ENCODE data around the gene FRG1.
"Not testable (repeated sequence)": the region's sequence is repeated elsewhere in the genome, so short reads cannot be mapped to it uniquely, and the experiment has no call there.

Gene FRG1

GRCh38 chr4:189940178-189941004 is at the start of gene FRG1:
Gene FRG1, plus strand, starts transcription at chr4:189940872. Its CDS starts 138 bp downstream, at chr4:189941010.
- no peak for DNase-seq

- DNase-seq: no peak
These were observed 43.0 kb upstream of the FRG1 start for GRCh38 chr4:189897667-189898066.

DNA sequence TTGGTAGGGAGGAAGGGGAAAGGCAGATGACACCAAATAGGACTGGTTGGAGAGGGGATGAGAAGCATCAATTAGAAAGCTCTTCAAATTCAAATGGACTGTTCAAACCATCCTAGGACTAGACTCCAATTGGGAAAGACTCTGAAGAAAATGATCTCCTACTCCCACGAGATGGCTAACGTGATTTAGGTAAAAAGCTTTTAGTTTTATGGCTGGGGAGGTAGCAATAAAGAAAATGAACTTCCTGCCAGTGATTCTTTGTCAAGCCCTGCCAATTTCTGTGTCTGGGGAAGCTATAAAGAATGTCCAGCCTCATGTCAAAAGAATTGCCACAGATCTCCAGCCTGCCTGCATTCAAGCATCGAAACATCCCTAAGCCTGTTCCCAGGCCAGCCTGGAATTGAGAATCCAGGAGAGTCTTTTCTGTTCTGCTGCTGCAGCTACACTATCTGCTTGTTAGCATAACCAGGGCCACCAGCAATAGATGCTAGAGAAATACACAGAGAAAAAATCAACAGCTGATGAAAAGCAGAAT is 41.1 kb upstream of the FRG1 start:
- not testable (repeated sequence) for DNase-seq

GRCh38 chr4:189904420-189905027 is 36.1 kb upstream of the FRG1 start:
- DNase-seq: not testable (repeated sequence)

- no peak for DNase-seq
These were observed 28.5 kb upstream of the FRG1 start for GRCh38 chr4:189912170-189912569.

- no peak for DNase-seq
These were observed 23.3 kb upstream of the FRG1 start for GRCh38 chr4:189917161-189917891.

DNA sequence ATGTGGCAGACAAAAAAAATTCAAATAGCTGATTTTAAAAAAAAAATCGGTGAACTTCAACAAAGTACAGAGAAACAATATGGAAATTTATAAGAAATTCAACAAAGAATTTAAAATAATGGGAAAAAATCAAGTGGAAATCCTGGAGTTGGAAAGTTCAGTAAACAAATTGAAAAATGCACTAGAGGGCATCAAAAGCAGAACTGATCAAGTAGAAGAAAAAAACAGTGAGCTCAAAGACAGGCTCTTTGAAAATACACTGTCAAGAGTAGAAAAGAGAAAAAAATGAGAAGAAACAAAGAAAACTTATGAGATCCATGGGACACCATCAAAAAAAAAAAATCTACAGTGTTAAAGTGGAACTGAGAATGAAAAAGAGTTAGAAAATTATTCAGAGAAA is 19.6 kb upstream of the FRG1 start:
- no peak for DNase-seq

GRCh38 chr4:189926742-189927141 is 13.9 kb upstream of the FRG1 start:
- not testable (repeated sequence) for DNase-seq

DNA sequence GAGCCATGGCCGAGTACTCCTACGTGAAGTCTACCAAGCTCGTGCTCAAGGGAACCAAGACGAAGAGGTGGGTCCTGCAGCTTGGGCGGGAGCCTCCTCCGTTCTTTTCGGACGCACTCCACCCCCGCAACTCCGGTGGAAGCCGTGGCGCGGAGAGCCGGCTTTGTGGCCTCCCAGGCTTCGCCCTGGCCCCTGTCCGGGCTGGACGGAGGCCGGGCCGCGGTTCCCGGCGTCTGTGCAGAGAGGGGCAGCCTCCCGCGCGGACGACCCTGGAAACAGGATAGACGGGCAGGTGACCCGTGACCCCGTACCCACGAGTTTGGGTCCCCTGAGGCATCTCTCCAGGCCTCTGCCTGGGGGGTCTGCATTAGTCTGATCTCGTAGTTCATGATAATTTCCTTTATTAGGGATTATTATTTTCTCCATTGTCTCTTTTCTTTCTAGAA is 356 bp downstream of the FRG1 start:
- no peak for DNase-seq

DNA sequence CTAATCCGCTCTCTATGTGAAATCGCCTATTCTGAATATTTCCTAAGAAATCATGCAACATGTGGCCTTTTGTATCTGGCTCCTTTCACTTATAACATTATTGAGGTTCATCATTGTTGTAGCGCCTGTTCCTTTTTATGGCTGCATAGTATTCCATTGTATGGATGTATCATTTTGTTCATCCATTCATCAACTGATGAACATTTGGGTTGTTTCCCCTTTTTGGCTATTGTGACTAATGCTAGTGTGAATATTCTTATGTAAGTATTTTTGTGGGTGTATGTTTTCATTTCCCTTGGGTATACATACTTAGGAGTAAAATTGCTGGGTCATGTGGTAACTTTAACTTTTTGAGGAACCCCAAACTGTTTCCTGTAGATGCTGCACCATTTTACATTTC is 1.7 kb downstream of the FRG1 start:
- not testable (repeated sequence) for DNase-seq

DNA sequence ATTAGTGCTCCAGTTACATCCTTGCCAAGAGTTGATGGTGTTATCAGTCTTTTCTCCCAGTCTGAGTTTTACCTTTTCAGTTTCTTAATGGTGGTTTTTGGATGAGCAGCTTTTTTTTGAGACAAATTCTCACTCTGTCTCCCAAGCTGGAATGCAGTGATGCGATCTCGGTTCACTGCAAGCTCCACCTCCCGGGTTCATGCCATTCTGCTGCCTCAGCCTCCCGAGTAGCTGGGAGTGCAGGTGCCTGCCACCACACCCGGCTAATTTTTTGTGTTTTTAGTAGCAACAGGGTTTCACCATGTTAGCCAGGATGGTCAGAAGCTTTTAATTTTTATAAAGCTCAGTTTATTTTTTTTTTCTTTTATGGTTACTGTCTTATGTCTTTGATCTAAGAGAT is 3.4 kb downstream of the FRG1 start:
- not testable (repeated sequence) for DNase-seq

DNA sequence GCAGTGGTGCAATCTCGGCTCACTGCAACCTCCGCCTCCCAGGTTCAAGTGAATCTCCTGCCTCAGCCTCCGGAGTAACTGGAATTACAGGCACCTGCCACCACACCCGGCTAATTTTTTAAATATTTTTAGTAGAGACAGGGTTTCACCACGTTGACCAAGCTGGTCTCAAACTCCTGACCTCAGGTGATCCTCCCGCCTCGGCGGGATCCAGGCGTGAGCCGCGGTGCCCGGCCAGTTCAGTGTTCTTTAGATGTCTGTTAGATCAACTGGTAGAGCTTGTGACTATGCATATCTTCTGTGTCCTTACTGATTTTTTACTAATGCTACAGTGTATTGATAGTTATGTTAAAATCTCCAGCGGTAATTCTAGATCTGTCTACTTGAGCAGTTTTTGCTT is 6.2 kb downstream of the FRG1 start:
- not testable (repeated sequence) for DNase-seq

- not testable (repeated sequence) for DNase-seq
These were observed 7.8 kb downstream of the FRG1 start for GRCh38 chr4:189948486-189948885.

DNA sequence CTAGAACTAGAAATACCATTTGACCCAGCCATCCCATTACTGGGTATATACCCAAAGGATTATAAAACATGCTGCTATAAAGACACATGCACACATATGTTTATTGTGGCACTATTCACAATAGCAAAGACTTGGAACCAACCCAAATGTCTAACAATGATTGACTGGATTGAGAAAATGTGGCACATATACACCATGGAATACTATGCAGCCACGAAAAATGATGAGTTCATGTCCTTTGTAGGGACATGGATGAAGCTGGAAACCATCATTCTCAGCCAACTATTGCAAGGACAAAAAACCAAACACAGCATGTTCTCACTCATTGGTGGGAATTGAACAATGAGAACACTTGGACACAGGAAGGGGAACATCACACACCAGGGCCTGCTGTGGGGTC is 28.6 kb downstream of the FRG1 start:
- DNase-seq: not testable (repeated sequence)

DNA sequence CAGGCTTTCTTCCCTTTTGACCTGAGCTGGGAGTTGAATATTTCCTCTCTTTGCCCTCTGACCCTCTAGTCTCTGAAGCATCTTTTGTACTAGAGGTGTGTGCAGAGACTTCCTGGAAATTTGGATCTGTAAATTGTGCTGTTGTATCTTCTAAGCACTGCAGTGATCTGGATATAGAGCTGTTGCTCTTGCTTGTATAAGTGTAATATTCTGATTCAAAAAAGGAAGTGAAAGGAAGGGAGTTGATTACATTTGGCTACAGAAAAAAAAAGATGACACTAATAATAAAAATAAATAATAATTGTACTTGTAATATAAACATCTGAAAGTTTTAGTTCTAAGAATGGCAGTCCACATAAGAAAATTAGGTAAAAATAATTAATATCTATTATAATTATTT is 33.0 kb downstream of the FRG1 start:
- DNase-seq: no peak

- no peak for DNase-seq
These were observed 33.4 kb downstream of the FRG1 start for GRCh38 chr4:189974056-189974455.

DNA sequence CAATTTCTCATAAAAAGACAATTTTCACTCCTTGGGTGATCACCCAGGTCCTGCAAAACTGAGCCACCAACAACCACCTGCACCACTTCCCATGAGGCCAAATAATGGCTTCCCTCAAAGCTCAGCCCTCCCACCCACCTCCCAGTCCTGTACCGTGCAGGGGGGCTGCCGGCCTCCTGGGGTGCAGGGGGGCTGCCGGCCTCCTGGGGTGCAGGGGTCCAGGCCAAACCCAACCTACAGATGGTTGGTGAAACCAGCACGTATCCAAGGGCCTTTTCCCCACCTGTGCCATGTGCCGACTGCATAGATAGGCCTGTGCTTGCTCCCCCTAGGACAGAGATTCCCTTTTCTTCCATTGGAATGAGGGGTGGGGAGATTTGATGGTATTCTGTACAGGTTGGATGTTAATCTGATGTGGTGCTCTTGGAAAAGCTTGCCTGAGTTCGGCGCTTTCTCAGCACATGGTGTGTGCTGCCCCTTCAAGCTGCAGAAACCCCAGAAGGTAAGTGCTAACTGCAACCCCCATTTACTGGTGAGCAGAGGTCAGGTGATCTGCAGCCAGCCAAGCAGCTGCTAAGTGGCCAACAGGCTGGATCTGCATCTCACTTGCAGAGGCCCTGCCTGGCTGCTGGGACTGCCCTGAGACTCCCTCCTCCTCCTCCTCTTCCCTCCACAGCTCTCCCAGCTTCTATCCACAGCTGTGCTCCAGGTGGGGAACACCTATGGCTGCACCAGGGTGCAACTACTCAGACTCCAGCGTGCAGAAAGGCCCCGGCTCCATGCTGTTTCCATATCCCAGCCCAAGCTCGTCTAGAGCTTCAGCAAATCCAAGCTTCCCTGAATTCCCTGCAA is 38.8 kb downstream of the FRG1 start:
- no peak for DNase-seq

- not testable (repeated sequence) for DNase-seq
These were observed 39.6 kb downstream of the FRG1 start for GRCh38 chr4:189980292-189980691.

GRCh38 chr4:189981970-189982369 is 41.3 kb downstream of the FRG1 start:
- DNase-seq: no peak

- not testable (repeated sequence) for DNase-seq
These were observed 43.3 kb downstream of the FRG1 start for GRCh38 chr4:189983916-189984526.

- not testable (repeated sequence) for DNase-seq
These were observed 44.0 kb downstream of the FRG1 start for GRCh38 chr4:189984661-189985060.
